NT2/D1 (cell line): ENCODE measurements around the gene COX4I2.

ENCODE experiments used
- SUZ12 ChIP-seq: IDR thresholded peaks from 2 replicates; pipeline ENCODE4 v1.6.1; 2011; ENCODE audit not compliant: insufficient read length, insufficient read depth; ENCODE audit errors: extremely low read depth
- YY1 ChIP-seq: IDR thresholded peaks from 2 replicates; pipeline ENCODE4 v1.6.1; 2011; ENCODE audit not compliant: insufficient read length, insufficient read depth

DNA sequence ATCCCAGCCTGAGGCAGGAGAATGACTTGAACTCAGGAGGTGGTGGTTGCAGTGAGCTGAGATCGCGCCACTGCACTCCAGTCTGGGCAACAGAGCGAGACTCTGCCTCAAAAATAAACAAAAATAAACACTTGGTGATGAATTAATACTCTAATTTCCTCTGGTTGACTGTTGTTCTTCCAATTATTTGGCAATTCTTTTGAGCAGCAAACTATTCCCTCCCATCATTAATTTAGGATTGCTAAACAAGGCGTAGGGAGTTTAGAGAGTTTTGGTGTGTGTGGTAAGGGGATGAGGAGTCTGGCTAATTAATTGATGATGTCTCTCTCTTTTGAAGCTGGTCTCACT is 35.3 kb upstream of the COX4I2 start:
- TF ChIP-seq SUZ12 (no peak), YY1 (no peak)
